ENCODE data around the gene GALE. TPM values are rescaled to one million over a fixed set of nuclear protein-coding genes. Genes with fewer than 3 reads are reported as not detected.
"Not testable (repeated sequence)": the region's sequence is repeated elsewhere in the genome, so short reads cannot be mapped to it uniquely, and the experiment has no call there.

GALE gene
- polyA plus RNA-seq (ENCODE audit: insufficient read length in 3 of 3), result 10 to 100 TPM; 30.1 to 36.1 (median 31.6) TPM

DNA sequence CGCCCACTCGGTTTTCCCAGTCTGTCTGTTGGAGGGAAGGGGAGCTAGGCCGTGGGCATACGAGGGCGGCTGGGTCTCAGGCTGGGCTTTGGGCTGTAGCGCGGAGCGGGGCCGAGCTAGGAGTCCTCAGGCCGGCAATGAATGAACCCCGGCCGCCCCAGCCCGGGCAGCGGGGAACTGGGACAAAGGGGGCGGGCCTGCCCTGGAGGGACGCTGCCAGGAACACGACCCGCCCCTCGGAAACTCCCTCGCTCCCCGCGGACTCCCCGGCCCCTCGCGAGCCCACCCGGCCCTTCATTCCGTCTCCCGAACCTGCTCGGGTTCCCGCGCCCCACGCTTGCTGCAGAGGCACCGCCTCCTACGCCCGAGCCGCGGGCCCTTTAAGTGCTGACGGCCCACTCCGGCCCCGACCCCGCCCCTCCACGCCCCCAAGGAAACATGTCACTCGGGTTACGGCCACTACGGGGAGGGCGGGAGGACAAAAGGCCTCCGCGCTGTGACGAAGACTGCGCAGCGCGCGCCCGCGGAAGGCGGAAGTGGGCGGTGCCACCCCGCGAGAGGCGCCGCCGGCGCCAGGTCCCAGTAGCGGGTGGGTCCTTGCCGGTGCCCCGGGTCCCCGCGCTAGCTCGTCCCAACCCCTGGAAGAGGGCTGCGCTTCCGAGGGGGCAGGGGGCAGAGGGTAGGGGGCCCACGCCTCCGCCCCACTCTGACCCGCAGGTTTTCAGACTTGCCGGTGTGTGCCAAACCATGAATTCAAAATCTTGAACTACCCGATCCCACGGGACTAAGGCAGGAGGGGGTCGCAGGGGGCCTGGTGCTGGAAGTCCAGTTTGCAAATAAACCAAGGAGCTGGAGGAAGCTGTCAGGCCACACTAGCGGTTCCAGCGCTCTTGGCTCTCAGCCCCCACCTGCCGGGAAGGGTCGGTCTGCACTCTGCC lies at the start of gene GALE:
Gene GALE (minus strand): TSS at position 355 of the 938 bp plus-strand sequence. CDS start 1,747 bp downstream, outside the sequence.
- DNase-seq (ENCODE audit: low read depth in 3 of 3, low spot score in 2 of 3), result peak; percentile 83 to 88 (median 85)

DNA sequence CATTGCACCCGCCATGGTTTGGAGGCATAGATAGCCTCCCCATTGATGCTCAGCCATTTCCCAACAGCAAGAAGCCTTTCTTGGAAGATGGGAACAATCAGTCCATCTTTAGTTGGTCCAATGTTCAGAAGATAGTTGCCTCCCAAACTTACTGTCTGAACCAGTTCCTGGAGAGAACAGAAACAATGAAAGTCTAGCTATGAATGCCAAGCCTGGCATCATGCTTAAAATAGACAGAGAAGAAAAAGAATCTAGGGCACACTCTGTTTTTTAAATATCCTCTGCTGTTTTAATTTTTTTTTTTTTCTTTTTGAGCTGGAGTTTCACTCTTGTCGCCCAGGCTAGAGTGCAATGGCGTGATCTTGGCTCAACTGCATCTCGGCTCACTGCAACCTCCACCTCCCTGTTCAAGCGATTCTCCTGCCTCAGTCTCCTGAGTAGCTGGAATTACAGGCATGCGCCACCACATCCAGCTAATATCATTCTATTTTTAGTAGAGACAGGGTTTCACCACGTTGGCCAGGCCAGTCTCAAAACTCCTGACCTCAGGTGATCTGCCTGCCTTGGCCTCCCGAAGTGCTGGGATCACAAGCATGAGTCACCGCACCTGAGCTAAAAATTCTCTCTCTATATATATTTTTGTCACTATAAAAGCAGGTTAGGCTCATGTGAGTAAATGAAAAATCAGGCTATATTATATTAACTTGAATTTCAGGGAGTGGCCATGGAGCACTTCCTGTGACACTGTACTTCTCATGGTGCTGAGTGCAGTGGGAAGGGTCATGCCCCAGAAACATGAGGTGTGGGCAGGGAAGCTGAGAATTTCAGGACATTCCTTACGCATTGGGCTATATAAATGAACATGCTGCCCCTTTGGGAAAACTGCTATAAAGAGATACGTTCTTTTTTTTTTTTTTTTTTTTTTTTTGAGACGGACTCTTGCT lies 48.4 kb upstream of the GALE start:
- DNase-seq (ENCODE audit: low read depth in 3 of 3, low spot score in 2 of 3), result no peak

DNA sequence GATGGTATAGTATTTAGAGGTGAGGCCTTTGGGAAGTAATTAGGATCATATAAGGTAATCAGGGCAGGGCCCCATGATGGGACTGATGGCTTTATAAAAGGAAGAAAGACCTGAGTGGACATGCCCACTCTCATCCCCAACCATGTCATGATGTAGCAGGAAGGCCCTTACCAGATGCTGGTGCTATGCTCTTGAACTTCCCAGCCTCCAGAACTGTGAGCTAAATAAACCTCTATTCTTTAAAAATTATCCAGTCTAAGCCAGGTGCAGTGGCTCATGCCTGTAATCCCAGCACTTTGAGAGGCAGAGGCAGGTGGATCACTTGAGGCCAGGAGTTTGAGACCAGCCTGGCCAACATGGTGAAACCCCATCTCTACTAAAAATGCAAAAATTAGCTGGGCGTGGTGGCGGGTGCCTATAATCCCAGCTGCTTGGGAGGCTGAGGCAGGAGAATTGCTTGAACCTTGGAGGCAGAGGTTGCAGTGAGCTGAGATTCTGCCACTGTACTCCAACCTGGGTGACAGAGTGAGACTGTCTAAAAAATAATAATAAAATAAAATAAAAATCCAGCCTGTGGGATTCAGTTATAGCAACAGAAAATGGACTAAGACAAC lies 47.0 kb upstream of the GALE start:
- DNase-seq (ENCODE audit: low read depth in 3 of 3, low spot score in 2 of 3), result not testable (repeated sequence)

DNA sequence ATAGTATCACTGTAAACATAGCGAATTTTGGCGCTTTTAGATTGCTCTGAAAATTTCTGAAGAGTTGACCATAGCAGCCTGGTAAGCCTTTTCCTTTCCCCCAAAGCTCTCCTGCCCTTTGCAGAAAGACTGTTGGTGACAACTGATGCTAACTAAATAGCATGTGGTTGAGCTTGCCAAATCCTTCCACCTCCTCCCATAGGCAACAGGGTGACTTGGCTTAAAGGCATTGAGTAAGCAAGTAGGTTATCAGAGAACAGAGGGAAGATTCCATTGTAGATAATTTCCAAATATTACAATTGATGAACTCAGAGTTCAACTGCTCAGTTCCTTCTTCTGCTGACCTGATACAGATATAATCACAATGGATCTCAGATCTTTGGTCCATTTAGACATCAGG lies 44.6 kb upstream of the GALE start:
- no peak for DNase-seq (ENCODE audit: low read depth in 3 of 3, low spot score in 2 of 3)

DNA sequence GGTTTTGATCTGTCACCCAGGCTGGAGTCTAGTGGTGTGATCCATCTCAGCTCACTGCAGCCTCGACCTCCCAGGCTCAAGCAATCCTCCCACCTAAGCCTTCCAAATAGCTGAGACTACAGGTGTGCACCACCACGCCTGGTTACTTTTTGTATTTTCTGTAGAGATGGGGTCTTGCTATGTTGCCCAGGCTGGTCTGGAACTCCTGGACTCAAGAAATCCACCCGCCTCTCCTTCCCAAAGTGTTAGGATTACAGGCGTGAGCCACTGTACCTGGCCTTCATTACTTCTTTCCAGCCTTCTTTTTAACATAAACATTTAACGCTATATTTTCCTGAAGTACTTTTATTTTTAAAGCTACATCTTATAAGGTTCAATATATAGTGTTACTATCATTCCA lies 43.1 kb upstream of the GALE start:
- DNase-seq (ENCODE audit: low read depth in 3 of 3, low spot score in 2 of 3), result no peak

DNA sequence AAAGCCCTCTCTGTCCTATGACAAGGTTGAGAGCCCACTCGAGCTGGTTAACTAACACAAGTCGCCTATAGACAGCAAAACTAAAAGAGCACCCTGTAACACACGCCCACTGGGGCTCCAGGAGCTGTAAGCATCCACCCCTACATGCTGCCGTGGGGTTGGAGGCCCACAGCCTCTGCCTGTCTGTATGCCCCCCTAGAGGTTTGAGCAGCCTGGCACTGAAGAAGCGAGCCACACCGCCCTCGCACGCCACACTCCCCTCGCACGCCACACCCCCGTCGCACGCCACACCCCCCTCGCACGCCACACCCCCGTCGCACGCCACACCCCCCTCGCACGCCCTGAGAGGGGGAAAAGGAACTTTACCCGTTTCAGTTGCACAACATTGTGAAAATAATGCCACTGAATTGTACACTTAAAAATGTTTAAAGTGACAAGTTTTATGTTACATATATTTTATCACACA lies 37.9 kb upstream of the GALE start:
- DNase-seq (ENCODE audit: low read depth in 3 of 3, low spot score in 2 of 3), result no peak

DNA sequence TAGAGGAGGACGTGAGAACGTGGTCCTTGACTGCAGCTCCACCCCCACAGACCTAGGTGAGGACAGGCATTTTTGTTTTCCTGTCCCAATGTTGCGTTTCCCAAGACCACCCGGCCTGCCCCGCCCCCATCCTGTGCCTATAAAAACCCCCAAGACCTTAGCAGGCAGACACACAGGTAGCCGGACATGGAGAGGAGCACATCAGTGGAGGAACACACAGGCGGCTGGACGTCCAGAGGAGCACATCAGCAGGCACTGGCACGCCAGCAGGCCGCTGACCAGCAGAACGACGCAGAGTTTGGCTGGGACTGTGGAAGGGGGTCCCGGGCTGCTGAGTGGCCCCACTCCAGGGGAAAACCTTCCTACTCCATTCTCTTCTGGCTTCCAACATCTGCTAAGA lies 37.4 kb upstream of the GALE start:
- no peak for DNase-seq (ENCODE audit: low read depth in 3 of 3, low spot score in 2 of 3)

DNA sequence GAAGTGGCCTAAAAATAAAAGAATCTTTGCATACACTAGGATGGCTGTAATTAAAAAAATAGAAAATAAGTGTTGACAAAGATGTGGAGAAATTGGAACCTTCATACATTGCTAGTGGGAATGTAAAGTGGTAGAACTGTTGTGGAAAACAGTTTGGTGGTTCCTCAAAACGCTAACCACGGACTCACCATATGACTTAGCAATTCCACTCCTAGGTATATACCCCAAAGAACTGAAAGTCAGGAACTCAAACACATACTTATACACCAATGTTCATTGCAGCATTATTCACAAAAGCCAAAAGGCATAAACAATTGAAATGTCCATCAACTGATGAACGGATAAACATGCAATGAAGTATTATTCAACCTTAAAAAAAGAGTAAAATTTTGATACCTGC lies 35.5 kb upstream of the GALE start:
- DNase-seq (ENCODE audit: low read depth in 3 of 3, low spot score in 2 of 3), result no peak

DNA sequence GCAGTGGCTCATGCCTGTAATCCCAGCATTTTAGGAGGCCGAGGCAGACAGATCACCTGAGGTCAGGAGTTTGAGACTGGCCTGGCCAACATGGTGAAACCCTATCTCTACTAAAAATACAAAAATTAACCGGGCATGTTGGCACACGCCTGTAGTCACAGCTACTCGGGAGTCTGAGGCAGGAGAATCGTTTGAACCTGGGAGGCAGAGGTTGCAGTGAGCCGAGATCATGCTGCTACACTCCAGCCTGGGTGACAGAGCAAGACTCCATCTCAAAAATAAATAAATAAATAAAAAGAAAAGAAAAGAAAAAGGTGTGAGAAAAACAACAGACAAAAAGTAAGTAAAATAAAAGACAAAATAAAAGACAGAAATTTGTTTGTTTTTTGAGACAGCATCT lies 33.6 kb upstream of the GALE start:
- not testable (repeated sequence) for DNase-seq (ENCODE audit: low read depth in 3 of 3, low spot score in 2 of 3)

DNA sequence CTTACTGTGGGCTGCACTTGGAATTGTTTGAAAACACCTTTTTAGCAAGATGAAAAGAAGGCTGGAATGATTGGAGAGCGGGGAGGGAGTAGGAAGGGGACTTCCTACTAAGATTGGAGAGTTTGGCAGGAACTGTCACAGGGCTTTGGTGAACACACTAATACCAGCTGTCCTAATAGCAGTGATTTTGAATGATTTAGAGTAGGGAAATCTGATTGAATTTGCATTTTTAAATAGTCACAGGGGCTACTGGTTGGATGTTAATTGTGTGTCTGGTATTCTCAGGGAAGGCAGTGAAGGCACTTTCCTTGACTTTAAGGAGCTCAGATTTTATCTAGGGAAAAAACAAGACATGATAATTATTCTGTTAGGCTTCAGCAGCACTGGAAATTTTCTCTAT lies 27.2 kb upstream of the GALE start:
- DNase-seq (ENCODE audit: low read depth in 3 of 3, low spot score in 2 of 3), result no peak

DNA sequence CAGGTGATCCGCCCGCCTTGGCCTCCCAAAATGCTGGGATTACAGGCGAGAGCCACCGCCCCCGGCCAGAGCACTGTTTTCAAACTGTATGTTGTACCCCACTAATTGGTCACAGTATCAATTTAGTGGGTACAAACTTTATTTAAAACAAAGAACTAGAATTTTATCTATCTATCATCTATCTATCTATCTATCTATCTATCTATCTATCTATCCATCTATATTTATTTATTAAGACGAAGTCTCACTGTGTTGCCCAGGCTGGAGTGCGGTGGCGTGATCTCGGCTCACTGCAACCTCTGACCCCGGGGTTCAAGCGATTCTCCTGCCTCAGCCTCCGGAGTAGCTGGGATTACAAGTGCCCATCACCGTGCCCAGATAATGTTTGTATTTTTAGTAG lies 26.0 kb upstream of the GALE start:
- DNase-seq (ENCODE audit: low read depth in 3 of 3, low spot score in 2 of 3), result not testable (repeated sequence)

DNA sequence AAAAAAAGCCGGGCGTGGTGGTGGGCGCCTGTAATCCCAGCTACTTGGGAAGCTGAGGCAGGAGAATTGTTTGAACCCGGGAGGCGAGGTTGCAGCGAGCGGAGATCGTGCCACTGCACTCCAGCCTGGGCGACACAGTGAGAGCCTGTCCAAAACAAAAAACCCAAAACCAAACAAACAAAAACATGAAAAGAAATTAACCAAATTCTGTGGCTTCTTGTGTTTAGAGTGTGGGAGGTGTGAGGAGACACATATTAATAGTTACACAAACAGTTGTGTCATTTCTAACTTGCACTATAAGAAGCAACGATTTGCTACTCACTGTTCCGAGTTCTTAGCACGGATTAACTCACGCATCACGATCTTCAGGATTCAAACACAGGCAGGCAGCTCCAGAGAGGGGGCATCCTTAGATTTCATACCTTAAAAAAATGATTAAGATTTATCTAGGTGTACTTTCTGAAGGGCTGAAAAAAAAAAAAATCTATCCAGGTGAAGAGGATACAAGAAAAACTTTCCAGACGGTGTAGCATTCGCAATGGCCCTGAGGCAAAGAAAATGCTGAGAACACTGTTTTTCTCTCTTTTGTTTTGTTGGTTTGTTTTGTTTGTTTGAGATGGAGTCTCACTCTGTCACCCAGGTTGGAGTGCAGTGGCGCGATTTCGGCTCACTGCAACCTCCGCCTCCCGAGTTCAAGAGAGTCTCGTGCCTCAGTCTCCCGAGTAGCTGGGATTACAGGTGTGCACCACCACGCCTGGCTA lies 25.4 kb upstream of the GALE start:
- no peak for DNase-seq (ENCODE audit: low read depth in 3 of 3, low spot score in 2 of 3)

DNA sequence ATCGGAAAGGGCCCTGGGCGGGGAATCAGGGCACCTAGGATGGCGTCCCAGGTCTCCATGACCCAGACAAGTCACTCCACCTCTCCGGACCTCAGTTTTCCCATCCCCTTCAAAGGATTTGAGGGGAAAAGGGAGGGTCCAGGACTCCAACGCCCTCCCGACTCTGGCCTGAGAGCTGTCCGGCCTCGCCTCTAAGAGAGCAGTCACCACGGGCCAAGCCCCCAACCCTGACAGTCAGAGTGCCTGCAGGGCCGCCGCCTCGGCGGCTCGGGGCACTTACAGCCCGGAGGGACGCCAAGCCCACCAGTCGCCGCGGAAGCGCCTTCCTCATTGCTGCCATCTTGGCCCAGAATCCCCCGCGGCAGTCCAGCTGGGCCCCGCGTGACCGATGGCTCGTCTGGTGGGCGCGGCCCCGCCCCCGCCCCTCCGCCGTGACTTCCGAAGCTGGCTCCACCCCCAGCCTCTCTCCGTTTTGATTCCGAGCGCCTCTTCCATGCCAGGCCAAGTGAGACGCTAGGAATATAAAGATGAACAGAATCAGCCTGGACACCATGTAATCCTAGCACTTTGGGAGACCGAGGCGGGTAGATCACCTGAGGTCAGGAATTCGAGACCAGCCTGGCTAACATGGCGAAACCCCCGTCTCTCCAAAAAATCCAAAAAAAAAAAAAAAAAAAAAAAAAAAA lies 24.7 kb upstream of the GALE start, which contains the start of gene HMGCL:
Gene HMGCL (minus strand): TSS at position 354 of the 686 bp plus-strand sequence. CDS start 14 bp downstream, at position 340.
- peak; percentile 78 to 88 (median 82) for DNase-seq (ENCODE audit: low read depth in 3 of 3, low spot score in 2 of 3)

DNA sequence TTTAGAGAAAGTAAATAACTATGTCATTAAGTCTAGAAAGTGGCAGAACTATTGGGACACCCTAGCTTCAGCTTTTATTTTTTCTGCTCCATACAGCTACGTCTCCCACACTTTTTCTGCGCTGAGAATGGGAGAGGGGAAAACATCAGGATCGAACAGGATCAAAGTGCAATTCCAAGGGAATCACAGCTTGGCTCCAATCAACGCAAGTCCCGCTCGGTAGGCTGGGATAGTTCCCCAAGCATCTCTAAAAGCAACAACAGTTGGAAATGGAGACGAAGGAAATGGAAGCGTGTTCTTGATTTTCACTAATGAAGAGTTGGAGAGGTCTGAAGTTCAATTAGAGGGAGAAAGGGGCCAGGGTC lies 24.1 kb upstream of the GALE start:
- no peak for DNase-seq (ENCODE audit: low read depth in 3 of 3, low spot score in 2 of 3)

DNA sequence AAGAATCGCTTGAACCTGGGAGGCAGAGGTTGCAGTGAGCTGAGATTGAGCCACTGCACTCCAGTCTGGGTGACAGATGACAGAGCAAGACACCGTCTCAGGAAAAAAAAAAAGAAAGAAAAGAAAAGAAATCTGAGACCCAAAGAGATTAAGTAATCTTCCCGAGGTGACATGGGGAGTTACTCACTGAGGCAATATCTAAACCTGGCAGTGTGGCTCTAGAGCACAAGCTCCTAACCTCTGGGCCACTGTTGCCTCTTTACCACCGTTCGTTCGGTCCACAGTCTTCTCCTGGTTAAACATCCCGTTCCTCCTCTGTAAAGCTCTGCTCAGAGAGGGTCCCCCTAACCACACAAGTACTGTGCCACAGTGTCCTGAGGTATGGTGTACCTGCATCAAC lies 23.2 kb upstream of the GALE start:
- DNase-seq (ENCODE audit: low read depth in 3 of 3, low spot score in 2 of 3), result no peak

DNA sequence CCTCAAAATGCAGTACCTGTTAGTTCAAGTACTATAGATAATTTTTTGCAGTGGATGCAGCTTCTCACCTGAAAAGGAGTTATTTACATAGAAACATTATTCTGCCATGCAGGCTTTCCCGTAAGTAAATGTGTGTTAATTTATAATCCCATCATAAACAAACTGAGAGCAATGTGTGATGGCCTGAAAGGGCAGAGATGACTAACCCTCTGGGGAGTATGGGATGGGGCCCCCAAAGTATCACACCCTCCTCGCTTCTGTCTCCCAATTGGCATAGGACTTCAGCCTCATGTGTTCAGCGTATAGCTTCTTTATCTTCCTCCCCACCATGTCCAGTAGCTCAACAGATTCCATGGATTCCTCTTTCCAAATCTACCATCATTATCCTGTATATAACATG lies 17.1 kb upstream of the GALE start:
- DNase-seq (ENCODE audit: low read depth in 3 of 3, low spot score in 2 of 3), result no peak

DNA sequence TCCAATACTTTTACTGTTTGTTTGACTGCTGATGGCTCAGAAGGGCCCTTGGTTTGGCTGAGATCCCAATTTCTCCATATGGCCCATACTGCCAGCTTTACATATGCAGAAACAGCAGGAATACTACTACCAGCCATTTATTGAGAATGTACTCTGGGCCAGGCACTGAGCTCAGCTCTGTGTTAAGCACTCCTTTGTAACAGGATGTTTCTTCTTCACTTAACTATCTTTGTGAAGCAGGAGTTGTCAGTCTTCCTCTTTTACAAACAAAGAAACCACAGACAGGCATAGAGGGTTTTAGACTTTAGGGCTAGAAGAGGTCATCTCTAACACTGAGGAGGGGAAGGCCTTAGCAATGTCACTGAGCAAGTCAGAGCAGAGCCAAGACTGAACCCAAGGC lies 16.4 kb upstream of the GALE start:
- DNase-seq (ENCODE audit: low read depth in 3 of 3, low spot score in 2 of 3), result no peak

DNA sequence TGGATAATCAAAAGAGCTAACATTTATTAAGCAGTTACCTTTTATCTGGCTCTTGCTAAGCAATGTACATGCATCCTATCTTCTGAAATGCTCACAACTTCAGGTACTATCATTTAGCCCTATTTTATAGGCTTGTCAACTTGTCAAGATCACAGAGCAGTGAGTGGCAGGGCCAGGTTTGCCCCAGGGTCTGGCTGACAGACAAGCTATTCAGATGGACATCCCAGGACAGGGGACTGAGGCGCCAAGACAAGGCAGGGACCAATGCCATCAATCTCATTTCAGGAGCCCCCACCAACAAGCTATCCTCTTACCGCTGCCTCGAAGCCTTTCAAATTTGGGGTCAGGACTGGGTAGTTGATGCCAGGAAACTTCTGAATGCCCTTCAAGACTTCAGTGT lies 15.8 kb upstream of the GALE start:
- no peak for DNase-seq (ENCODE audit: low read depth in 3 of 3, low spot score in 2 of 3)

DNA sequence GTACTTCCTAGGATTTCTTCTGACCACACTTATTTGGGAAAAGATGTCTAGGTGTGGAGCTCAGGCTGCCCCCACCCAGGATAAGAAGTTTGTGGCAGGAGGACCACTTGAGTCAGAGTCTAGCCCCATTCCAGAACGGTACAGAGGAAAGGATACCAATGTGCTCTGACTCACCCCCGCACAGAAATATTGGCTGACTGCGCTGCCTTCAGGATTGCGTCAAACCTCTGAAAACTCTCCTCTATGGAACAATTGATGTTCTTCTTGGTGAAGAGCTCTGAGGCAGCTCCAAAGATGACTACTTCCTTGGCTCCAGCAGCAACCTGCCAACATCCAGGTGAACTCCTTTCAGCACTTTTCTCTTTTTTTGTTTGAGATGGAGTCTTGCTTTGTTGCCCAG lies 13.5 kb upstream of the GALE start:
- DNase-seq (ENCODE audit: low read depth in 3 of 3, low spot score in 2 of 3), result no peak
